Central memory CD8-positive, alpha-beta T cell (primary cell): ENCODE data around the gene PMIS2.

Experiments used
- ATAC-seq: fragments of 150-1000 bp; cut with Tn5 transposase; replicated peaks from 2 replicates; pipeline ENCODE4 v1.10.0; 2022; ENCODE audit warnings: mild to moderate bottlenecking, moderate FRiP score, moderate number of reproducible peaks; ENCODE audit not compliant: poor library complexity, severe bottlenecking; ENCODE audit errors: extremely low read depth
- DNase-seq, 2 donors: peaks; one replicate each; pipeline ENCODE4 v3.0.0; 2021; ENCODE audit warnings: low spot score in 2 of 2
- H3K27ac Mint-ChIP-seq: one replicate; pipeline ENCODE4 v1.8.0; 2022; ENCODE audit warnings: low read depth, mild to moderate bottlenecking, moderate library complexity, mixed read lengths
- H3K27me3 Mint-ChIP-seq: one replicate; pipeline ENCODE4 v1.8.0; 2022; ENCODE audit warnings: mixed read lengths
- H3K36me3 Mint-ChIP-seq: one replicate; pipeline ENCODE4 v1.8.0; 2022; ENCODE audit warnings: mild to moderate bottlenecking, moderate library complexity, mixed read lengths; ENCODE audit not compliant: insufficient read depth
- H3K4me1 Mint-ChIP-seq: one replicate; pipeline ENCODE4 v1.8.0; 2022; ENCODE audit warnings: mixed read lengths
- H3K4me3 Mint-ChIP-seq: one replicate; pipeline ENCODE4 v1.8.0; 2022; ENCODE audit warnings: mild to moderate bottlenecking, moderate library complexity, mixed read lengths
- H3K9me3 Mint-ChIP-seq: one replicate; pipeline ENCODE4 v1.8.0; 2022; ENCODE audit warnings: mixed read lengths

Gene PMIS2

GRCh38 chr19:35559281-35559659, 26.7 kb upstream of the PMIS2 start:
- no peaks in the 10 kb centered on the region for H3K36me3 Mint-ChIP-seq
- no peak for ATAC-seq
- peaks cover 47% of the 10 kb centered on the region for H3K27me3 Mint-ChIP-seq
- H3K4me1 Mint-ChIP-seq, result peaks cover 5% of the 10 kb centered on the region
- H3K9me3 Mint-ChIP-seq, result no peaks in the 10 kb centered on the region
- H3K4me3 Mint-ChIP-seq, result no peak overlapping the region
- H3K27ac Mint-ChIP-seq, result no peak overlapping the region
- DNase-seq, result no peak

- ATAC-seq (no peak), DNase-seq (no peak)
- H3K4me1 Mint-ChIP-seq, result peaks cover 5% of the 10 kb centered on the region
- no peaks in the 10 kb centered on the region for H3K36me3 Mint-ChIP-seq
- H3K27ac Mint-ChIP-seq, result no peak overlapping the region
- H3K9me3 Mint-ChIP-seq, result no peaks in the 10 kb centered on the region
- no peak overlapping the region for H3K4me3 Mint-ChIP-seq
- peaks cover 51% of the 10 kb centered on the region for H3K27me3 Mint-ChIP-seq
Measured at GRCh38 chr19:35559781-35560180, 26.2 kb upstream of the PMIS2 start.

- peaks cover 56% of the 10 kb centered on the region for H3K27me3 Mint-ChIP-seq
- H3K4me1 Mint-ChIP-seq, result peaks cover 5% of the 10 kb centered on the region
Measured at GRCh38 chr19:35560271-35560670, 25.7 kb upstream of the PMIS2 start.

GRCh38 chr19:35560677-35561076, 25.3 kb upstream of the PMIS2 start:
- Mint-ChIP-seq H3K27ac (no peak overlapping the region), H3K9me3 (no peaks in the 10 kb centered on the region), H3K4me1 (peaks cover 5% of the 10 kb centered on the region), H3K4me3 (no peak overlapping the region), H3K36me3 (no peaks in the 10 kb centered on the region), H3K27me3 (peaks cover 60% of the 10 kb centered on the region)
- no peak for DNase-seq
- no peak for ATAC-seq

More at GRCh38 chr19:35560271-35560670, 25.7 kb upstream of the PMIS2 start:
- Mint-ChIP-seq H3K27ac (no peak overlapping the region), H3K9me3 (no peaks in the 10 kb centered on the region), H3K36me3 (no peaks in the 10 kb centered on the region), H3K4me3 (no peak overlapping the region)
- ATAC-seq, result no peak
- DNase-seq, result no peak

GRCh38 chr19:35561436-35561835, 24.5 kb upstream of the PMIS2 start:
- H3K27me3 Mint-ChIP-seq, result peaks cover 62% of the 10 kb centered on the region
- no peak overlapping the region for H3K27ac Mint-ChIP-seq
- ATAC-seq (no peak), DNase-seq (no peak)
- H3K36me3 Mint-ChIP-seq, result no peaks in the 10 kb centered on the region
- no peaks in the 10 kb centered on the region for H3K9me3 Mint-ChIP-seq
- peaks cover 5% of the 10 kb centered on the region for H3K4me1 Mint-ChIP-seq
- no peak overlapping the region for H3K4me3 Mint-ChIP-seq

GRCh38 chr19:35562336-35562735, 23.6 kb upstream of the PMIS2 start:
- no peak overlapping the region for H3K4me3 Mint-ChIP-seq
- H3K4me1 Mint-ChIP-seq, result peaks cover 1% of the 10 kb centered on the region
- DNase-seq, result no peak
- no peaks in the 10 kb centered on the region for H3K9me3 Mint-ChIP-seq
- H3K27me3 Mint-ChIP-seq, result peaks cover 71% of the 10 kb centered on the region
- no peaks in the 10 kb centered on the region for H3K36me3 Mint-ChIP-seq
- H3K27ac Mint-ChIP-seq, result no peak overlapping the region
- no peak for ATAC-seq

GRCh38 chr19:35562776-35563175, 23.2 kb upstream of the PMIS2 start:
- no peak for ATAC-seq
- Mint-ChIP-seq H3K9me3 (no peaks in the 10 kb centered on the region), H3K27me3 (peaks cover 71% of the 10 kb centered on the region), H3K27ac (no peak overlapping the region), H3K4me3 (no peak overlapping the region), H3K36me3 (no peaks in the 10 kb centered on the region), H3K4me1 (no peaks in the 10 kb centered on the region)
- DNase-seq, result no peak

- Mint-ChIP-seq H3K4me1 (no peaks in the 10 kb centered on the region), H3K4me3 (no peak within 1 kb of the TSS), H3K9me3 (no peaks in the 10 kb centered on the region), H3K36me3 (no peaks in the 10 kb centered on the region), H3K27ac (no peak within 1 kb of the TSS), H3K27me3 (peaks cover 71% of the 10 kb centered on the region)
- no peak for ATAC-seq
- DNase-seq, result no peak
Measured at GRCh38 chr19:35563207-35563829, 22.7 kb upstream of the PMIS2 start, which contains the start of gene ATP4A. Gene ATP4A (minus strand): TSS chr19:35563658. CDS start chr19:35563629, 29 bp downstream.

GRCh38 chr19:35565016-35565856, 20.7 kb upstream of the PMIS2 start:
- H3K36me3 Mint-ChIP-seq, result no peaks in the 10 kb centered on the region
- ATAC-seq (no peak), DNase-seq (no peak)
- H3K4me3 Mint-ChIP-seq, result no peak overlapping the region
- H3K27me3 Mint-ChIP-seq, result peaks cover 74% of the 10 kb centered on the region
- H3K9me3 Mint-ChIP-seq, result no peaks in the 10 kb centered on the region
- H3K4me1 Mint-ChIP-seq, result no peaks in the 10 kb centered on the region
- H3K27ac Mint-ChIP-seq, result no peak overlapping the region

- H3K4me3 Mint-ChIP-seq, result no peak overlapping the region
Measured at GRCh38 chr19:35566738-35567137, 19.2 kb upstream of the PMIS2 start.

GRCh38 chr19:35569281-35569781, 16.6 kb upstream of the PMIS2 start:
- ATAC-seq, result no peak

More at GRCh38 chr19:35566738-35567137, 19.2 kb upstream of the PMIS2 start:
- H3K36me3 Mint-ChIP-seq, result no peaks in the 10 kb centered on the region
- DNase-seq (no peak), ATAC-seq (no peak)
- H3K4me1 Mint-ChIP-seq, result no peaks in the 10 kb centered on the region
- H3K27ac Mint-ChIP-seq, result no peak overlapping the region
- no peaks in the 10 kb centered on the region for H3K9me3 Mint-ChIP-seq
- peaks cover 74% of the 10 kb centered on the region for H3K27me3 Mint-ChIP-seq

GRCh38 chr19:35571406-35571965, 14.5 kb upstream of the PMIS2 start:
- Mint-ChIP-seq H3K9me3 (peaks cover 11% of the 10 kb centered on the region), H3K27me3 (peaks cover 57% of the 10 kb centered on the region), H3K27ac (no peak overlapping the region)

More at GRCh38 chr19:35569281-35569781, 16.6 kb upstream of the PMIS2 start:
- no peaks in the 10 kb centered on the region for H3K4me1 Mint-ChIP-seq
- no peaks in the 10 kb centered on the region for H3K9me3 Mint-ChIP-seq
- DNase-seq, result no peak
- no peaks in the 10 kb centered on the region for H3K36me3 Mint-ChIP-seq
- no peak overlapping the region for H3K27ac Mint-ChIP-seq
- peaks cover 65% of the 10 kb centered on the region for H3K27me3 Mint-ChIP-seq
- no peak overlapping the region for H3K4me3 Mint-ChIP-seq

More at GRCh38 chr19:35571406-35571965, 14.5 kb upstream of the PMIS2 start:
- Mint-ChIP-seq H3K4me3 (no peak overlapping the region), H3K36me3 (no peaks in the 10 kb centered on the region), H3K4me1 (no peaks in the 10 kb centered on the region)
- ATAC-seq, result no peak
- DNase-seq, result no peak
